Measurements from ENCODE around the gene HSFX3. TPM values are rescaled to one million over a fixed set of nuclear protein-coding genes. Genes with fewer than 3 reads are reported as not detected.
"Not testable (repeated sequence)": the region's sequence is repeated elsewhere in the genome, so short reads cannot be mapped to it uniquely, and the experiment has no call there.

The HSFX3 gene
- total RNA-seq = not detected

GRCh38 chrX:149549701-149550100 is at the start of gene HSFX3:
HSFX3 (minus strand) TSS chrX:149549924; CDS start chrX:149549852, 72 bp downstream.
- H3K9me3 Mint-ChIP-seq; H3K4me3 Mint-ChIP-seq; H3K27me3 Mint-ChIP-seq; CTCF ChIA-PET; H3K4me1 Mint-ChIP-seq (ENCODE audit: low read depth); H3K36me3 Mint-ChIP-seq (ENCODE audit: low read depth); DNase-seq; ATAC-seq; POLR2A ChIA-PET: not testable (repeated sequence)
- intact Hi-C loops (cut with micrococcal nuclease) = loop anchor here (10.0 kb wide), 1 partner anchor 385 kb away; the partner anchor contains the start of gene EOLA2
- peak within 1 kb of the TSS; percentile 49 for H3K27ac Mint-ChIP-seq

GRCh38 chrX:149598603-149599002 is 48.9 kb upstream of the HSFX3 start:
- H3K9me3 Mint-ChIP-seq; POLR2A ChIA-PET; H3K4me1 Mint-ChIP-seq (ENCODE audit: low read depth); H3K27ac Mint-ChIP-seq; intact Hi-C loops (cut with micrococcal nuclease); H3K27me3 Mint-ChIP-seq; CTCF ChIA-PET; H3K4me3 Mint-ChIP-seq; H3K36me3 Mint-ChIP-seq (ENCODE audit: low read depth); ATAC-seq: not testable (repeated sequence)
- DNase-seq = peak; percentile 5

GRCh38 chrX:149595943-149596342 is 46.2 kb upstream of the HSFX3 start:
- H3K9me3 Mint-ChIP-seq; intact Hi-C loops (cut with micrococcal nuclease); H3K4me3 Mint-ChIP-seq; POLR2A ChIA-PET; DNase-seq; H3K4me1 Mint-ChIP-seq (ENCODE audit: low read depth); ATAC-seq; H3K27me3 Mint-ChIP-seq; CTCF ChIA-PET; H3K27ac Mint-ChIP-seq; H3K36me3 Mint-ChIP-seq (ENCODE audit: low read depth): not testable (repeated sequence)

- H3K9me3 Mint-ChIP-seq, H3K27ac Mint-ChIP-seq: not testable (repeated sequence)
Measured at GRCh38 chrX:149595214-149595613, 45.5 kb upstream of the HSFX3 start, which contains the start of gene HSFX2. HSFX2 (minus strand) TSS chrX:149595314; CDS start chrX:149594700, 614 bp downstream.

GRCh38 chrX:149590993-149591392 is 41.3 kb upstream of the HSFX3 start:
- DNase-seq; intact Hi-C loops (cut with micrococcal nuclease); H3K4me3 Mint-ChIP-seq; H3K4me1 Mint-ChIP-seq (ENCODE audit: low read depth); H3K9me3 Mint-ChIP-seq; H3K36me3 Mint-ChIP-seq (ENCODE audit: low read depth); H3K27me3 Mint-ChIP-seq; POLR2A ChIA-PET; ATAC-seq; H3K27ac Mint-ChIP-seq; CTCF ChIA-PET: not testable (repeated sequence)

More at GRCh38 chrX:149595214-149595613, 45.5 kb upstream of the HSFX3 start, which contains the start of gene HSFX2:
- H3K4me3 Mint-ChIP-seq; POLR2A ChIA-PET; intact Hi-C loops (cut with micrococcal nuclease); CTCF ChIA-PET; H3K36me3 Mint-ChIP-seq (ENCODE audit: low read depth); H3K4me1 Mint-ChIP-seq (ENCODE audit: low read depth); DNase-seq; H3K27me3 Mint-ChIP-seq; ATAC-seq: not testable (repeated sequence)

GRCh38 chrX:149587359-149587758 is 37.6 kb upstream of the HSFX3 start, which contains the start of gene MAGEA9B:
MAGEA9B (minus strand) TSS chrX:149587459; CDS start chrX:149583179, 4,280 bp downstream.
- CTCF ChIA-PET; ATAC-seq; H3K9me3 Mint-ChIP-seq; H3K4me1 Mint-ChIP-seq (ENCODE audit: low read depth); intact Hi-C loops (cut with micrococcal nuclease); POLR2A ChIA-PET; H3K36me3 Mint-ChIP-seq (ENCODE audit: low read depth); DNase-seq; H3K4me3 Mint-ChIP-seq; H3K27me3 Mint-ChIP-seq; H3K27ac Mint-ChIP-seq: not testable (repeated sequence)

GRCh38 chrX:149585631-149586030 is 35.9 kb upstream of the HSFX3 start:
- H3K36me3 Mint-ChIP-seq (ENCODE audit: low read depth); intact Hi-C loops (cut with micrococcal nuclease); H3K9me3 Mint-ChIP-seq; H3K27ac Mint-ChIP-seq; POLR2A ChIA-PET; CTCF ChIA-PET; DNase-seq; H3K4me3 Mint-ChIP-seq; ATAC-seq; H3K27me3 Mint-ChIP-seq; H3K4me1 Mint-ChIP-seq (ENCODE audit: low read depth): not testable (repeated sequence)

- H3K4me3 Mint-ChIP-seq; POLR2A ChIA-PET; H3K27ac Mint-ChIP-seq; H3K4me1 Mint-ChIP-seq (ENCODE audit: low read depth); CTCF ChIA-PET; H3K36me3 Mint-ChIP-seq (ENCODE audit: low read depth); DNase-seq; intact Hi-C loops (cut with micrococcal nuclease); H3K9me3 Mint-ChIP-seq; H3K27me3 Mint-ChIP-seq: not testable (repeated sequence)
- ATAC-seq = peak; percentile 98
Measured at GRCh38 chrX:149573456-149573855, 23.7 kb upstream of the HSFX3 start.

GRCh38 chrX:149572743-149573142 is 23.0 kb upstream of the HSFX3 start:
- ChIA-PET CTCF (no interaction called here), POLR2A (no interaction called here)
- peak overlapping the region; percentile 39 for H3K4me3 Mint-ChIP-seq
- DNase-seq (no peak), ATAC-seq (no peak)
- no peaks in the 10 kb centered on the region for H3K36me3 Mint-ChIP-seq (ENCODE audit: low read depth)
- H3K27ac Mint-ChIP-seq = peak overlapping the region; percentile 64
- H3K4me1 Mint-ChIP-seq (ENCODE audit: low read depth) = peaks cover 9% of the 10 kb centered on the region
- peaks cover 2% of the 10 kb centered on the region for H3K27me3 Mint-ChIP-seq
- H3K9me3 Mint-ChIP-seq = no peaks in the 10 kb centered on the region
- TF ChIP-seq CTCF (IDR thresholded peaks at IDR 0.05) = no peak
- intact Hi-C loops (cut with micrococcal nuclease) = no loop called here

Measured in activated CD8-positive, alpha-beta T cell treated with anti-CD3 and anti-CD28 coated beads for 36 hours (primary cell).